ENCODE measurements around the gene ZCCHC9.

GRCh38 chr5:81301271-81302015 is at the start of gene ZCCHC9:
- TF ChIP-seq EZH2phosphoT487 (conservative IDR thresholded peaks at IDR 0.05; ENCODE audit: low read length) (no peak), CTCF (IDR thresholded peaks at IDR 0.05; ENCODE audit: insufficient read depth, low read length, poor library complexity, severe bottlenecking) (no peak)
